NCI-H2196 treated with DMSO at 0.1 percent for 48 hours (cell line): ENCODE measurements around the gene EXOSC2.
"Not testable (repeated sequence)": the region's sequence is repeated elsewhere in the genome, so short reads cannot be mapped to it uniquely, and the experiment has no call there.

Experiments used
- DNase-seq: peaks from one replicate; lab custom pipeline; 2025; ENCODE audit not compliant: unreplicated experiment; lab: John Stamatoyannopoulos, UW

The EXOSC2 gene

DNA sequence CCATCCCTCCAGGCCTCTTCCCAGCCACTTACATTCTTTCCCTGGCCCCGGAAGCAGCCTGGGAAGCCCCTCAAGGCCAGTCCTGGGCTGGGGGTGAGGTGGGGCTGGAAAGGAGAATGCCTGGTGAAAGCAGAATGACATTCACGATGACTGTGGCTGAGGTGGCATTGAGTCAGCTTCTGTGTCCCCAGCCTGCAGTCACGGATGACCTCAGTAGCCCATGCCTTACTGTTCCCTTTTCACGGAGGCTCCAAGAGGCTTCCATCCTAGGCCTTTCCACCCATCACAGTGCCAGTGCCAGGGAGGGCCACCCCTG is 26.5 kb upstream of the EXOSC2 start:
- DNase-seq, result no peak

GRCh38 chr9:130668196-130668595 is 25.4 kb upstream of the EXOSC2 start:
- DNase-seq, result no peak

GRCh38 chr9:130668659-130669058 is 24.9 kb upstream of the EXOSC2 start:
- DNase-seq, result no peak

DNA sequence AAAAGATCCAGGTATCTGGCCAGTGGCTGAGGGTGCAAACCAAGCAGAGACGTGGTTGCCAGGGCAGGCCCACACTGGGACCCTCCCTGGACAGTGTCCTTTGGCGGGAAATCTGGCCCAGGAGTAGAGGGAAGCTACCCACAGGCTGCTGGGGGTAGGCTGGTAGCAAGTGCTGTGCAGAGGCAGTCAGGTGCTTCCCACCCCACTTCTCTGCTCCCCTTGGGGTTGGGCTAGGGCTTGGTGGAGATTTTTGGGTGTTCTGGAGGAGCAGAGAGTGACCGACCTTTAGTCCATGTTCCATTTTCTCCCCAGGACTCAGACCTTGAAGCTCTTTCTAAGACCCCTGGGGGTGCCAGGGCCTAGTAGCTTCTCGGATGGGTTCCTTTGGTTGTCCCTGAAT is 23.6 kb upstream of the EXOSC2 start:
- DNase-seq, result no peak

- no peak for DNase-seq
These were observed 22.9 kb upstream of the EXOSC2 start for GRCh38 chr9:130670644-130671043.

GRCh38 chr9:130672466-130672865 is 21.1 kb upstream of the EXOSC2 start:
- DNase-seq, result no peak

DNA sequence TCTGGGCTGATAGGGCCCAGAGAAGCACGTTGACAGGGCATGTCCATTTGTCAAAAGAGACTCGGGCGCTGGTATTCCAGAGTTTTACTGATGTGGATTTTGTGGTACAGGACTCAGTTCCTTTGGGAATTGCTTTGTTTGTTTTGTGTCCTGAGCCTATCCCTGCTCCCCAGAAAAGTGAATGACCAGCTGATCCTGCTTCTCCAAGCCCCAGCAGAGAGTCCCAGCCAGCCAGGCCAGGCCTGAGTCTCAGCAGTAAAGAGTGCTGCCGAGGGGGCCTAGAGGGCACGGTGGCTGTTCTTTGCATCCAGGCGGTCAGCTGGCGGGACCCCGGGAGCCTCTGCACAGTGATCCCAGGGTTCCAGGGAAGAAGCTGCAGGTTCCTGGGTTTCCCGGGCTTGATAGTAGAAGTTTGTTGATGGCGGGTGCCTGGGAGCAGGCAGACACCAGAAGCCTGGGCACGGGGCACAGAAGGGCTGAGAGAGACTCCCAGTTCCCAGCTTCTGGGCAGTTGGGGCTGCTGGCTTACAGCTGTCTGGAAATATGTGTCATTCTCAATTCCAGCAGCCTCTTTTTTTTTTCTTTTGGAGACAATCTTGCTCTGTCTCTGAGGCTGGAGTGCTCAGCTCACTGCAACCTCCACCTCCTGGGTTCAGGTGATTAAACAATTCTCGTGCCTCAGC is 20.5 kb upstream of the EXOSC2 start:
- DNase-seq, result no peak

- no peak for DNase-seq
These were observed 18.2 kb upstream of the EXOSC2 start for GRCh38 chr9:130675396-130675795.

GRCh38 chr9:130677252-130677651 is 16.3 kb upstream of the EXOSC2 start:
- DNase-seq, result no peak

DNA sequence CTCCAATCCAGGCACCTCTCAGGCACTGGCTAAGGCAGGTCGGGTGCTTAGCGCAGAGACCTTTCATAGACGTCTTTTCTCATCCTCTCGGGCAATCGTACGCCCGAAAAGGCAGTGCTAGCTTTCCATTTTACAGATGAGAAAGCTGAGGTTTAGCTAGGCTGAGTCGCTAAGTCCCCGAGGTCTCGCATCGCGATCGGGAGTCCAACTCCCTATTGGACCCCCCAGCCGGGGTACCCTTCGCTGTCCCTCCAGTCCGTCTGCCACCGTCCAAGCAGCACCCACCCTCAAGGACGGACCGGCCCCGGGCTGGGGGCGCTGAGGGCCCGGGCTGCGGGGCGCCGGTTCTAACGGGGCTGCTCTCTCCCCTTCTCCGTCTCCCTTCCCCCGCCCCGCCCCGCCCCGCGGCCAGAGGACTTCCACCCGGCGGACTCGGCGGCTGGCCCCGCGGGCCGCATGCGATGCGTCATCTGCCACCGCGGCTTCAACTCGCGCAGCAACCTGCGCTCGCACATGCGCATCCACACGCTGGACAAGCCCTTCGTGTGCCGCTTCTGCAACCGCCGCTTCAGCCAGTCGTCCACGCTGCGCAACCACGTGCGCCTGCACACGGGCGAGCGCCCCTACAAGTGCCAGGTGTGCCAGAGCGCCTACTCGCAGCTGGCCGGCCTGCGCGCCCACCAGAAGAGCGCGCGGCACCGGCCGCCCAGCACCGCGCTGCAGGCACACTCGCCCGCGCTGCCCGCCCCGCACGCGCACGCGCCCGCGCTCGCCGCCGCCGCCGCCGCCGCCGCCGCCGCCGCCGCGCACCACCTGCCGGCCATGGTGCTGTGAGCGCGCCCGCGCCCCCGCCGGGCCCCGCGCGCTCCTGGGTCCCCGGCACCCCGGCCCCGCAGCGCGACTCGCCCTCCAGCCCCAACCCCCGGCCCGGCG is 12.5 kb upstream of the EXOSC2 start:
- peak; percentile 75 for DNase-seq

DNA sequence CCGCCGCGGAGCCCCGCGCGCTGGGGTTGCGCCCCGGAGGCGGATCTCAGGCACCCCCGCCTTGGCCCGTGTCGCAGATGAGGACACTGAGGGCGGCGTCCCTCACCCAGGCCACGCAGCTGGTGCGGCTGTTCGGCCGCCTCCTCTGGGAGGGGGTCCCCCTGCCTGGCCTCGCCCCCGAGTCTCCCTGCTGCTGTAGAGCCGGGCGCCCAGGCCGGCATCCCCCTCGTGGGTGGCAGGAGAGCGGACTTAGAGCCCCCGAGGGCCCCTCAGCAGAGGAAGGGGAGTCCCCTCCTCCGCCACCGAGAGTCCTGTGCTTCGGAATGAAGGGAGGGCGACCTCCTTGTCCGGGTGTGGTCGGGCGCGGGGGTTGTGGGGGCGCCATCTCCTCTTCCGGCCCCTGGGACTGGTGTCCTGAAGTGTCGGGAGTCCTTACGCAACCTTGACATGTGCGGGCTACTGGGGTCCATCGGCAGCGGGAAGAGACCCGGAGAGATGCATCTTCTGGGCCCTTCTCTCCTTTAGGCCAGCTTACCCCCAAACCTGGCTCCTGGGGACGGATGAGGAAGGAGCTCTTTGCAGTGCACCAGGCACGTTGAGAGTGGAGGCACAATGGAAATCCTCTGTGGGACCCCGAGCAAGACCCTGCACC is 11.7 kb upstream of the EXOSC2 start:
- no peak for DNase-seq

- peak; percentile 77 for DNase-seq
These were observed 11.0 kb upstream of the EXOSC2 start for GRCh38 chr9:130682421-130683121.

GRCh38 chr9:130685104-130685503 is 8.5 kb upstream of the EXOSC2 start:
- DNase-seq, result no peak

- DNase-seq, result not testable (repeated sequence)
These were observed 7.6 kb upstream of the EXOSC2 start for GRCh38 chr9:130685945-130686344.

GRCh38 chr9:130687615-130688014 is 6.0 kb upstream of the EXOSC2 start:
- no peak for DNase-seq

GRCh38 chr9:130688072-130688471 is 5.5 kb upstream of the EXOSC2 start:
- DNase-seq, result no peak

DNA sequence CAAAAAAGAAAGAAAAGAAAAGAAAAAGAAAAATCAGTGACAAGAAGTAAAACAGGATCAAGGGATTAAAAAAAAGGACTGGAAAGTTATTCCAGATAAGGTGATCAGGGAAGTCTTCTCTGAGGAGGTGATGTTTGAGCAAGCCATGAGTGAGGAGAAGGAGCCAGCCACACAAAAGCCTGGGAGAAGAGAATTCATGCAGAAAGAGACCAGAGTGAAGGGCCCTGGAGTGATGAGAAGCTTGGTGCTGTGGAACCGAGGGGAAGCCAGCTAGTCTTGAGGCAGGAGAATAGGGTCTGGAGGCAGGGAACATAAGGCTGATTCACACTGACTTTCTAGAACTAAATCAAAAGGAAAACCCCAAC is 4.0 kb upstream of the EXOSC2 start:
- DNase-seq, result no peak

DNA sequence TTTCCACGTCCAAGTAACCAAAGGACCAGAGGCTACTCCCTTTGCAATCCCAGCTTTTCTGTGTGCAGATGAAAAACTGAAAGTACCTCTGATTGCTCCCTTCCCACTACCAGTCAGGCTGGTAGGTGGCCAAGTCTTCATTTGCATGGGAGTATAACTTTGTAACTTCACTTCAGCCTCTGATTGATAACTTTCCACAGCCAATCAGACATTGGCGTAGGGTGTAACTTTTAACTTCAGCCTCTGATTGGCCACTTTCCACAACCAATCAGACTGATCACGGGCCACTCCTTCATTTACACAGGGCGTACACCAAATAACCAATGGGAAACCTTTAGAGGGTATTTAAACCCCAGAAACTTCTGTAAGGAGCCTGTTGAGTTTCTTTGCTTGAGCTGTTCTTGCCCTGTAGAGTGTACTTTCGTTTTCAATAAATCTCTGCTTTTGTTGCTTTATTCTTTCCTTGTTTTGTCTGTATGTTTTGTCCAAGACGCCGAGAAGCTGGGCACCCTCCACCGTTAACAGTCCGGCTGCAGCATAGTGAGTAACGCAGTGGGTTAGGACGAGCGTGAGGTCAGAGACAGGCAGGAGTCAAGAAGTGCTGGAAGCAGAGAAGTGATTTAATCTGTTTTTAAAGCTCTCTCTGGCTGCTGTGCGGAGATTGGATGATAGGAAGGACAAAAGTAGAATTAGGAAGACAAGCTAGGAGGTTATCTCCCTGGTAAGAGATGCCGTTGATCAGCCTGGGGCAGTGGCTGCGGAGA is 3.5 kb upstream of the EXOSC2 start:
- peak; percentile 88 for DNase-seq

DNA sequence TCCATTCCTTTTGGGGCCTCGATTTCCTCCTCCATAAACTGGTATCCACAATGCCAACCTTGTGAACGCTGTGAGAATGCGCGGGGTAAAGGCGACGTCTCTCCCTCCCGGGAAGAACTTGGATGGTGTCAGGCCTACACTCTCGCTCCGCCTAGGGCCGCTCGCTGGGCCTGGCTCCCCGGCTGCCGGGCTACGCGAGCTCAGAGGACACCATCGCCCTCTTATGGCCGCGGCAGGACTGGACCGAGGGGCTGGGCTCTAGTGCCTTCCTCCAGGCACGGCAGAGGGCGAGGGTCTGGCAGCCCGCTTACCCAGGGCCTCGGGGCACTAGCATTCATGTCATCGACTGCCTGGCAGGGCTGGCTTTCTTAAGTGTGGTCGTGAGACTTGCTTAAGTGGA is 1.3 kb upstream of the EXOSC2 start:
- DNase-seq, result no peak

DNA sequence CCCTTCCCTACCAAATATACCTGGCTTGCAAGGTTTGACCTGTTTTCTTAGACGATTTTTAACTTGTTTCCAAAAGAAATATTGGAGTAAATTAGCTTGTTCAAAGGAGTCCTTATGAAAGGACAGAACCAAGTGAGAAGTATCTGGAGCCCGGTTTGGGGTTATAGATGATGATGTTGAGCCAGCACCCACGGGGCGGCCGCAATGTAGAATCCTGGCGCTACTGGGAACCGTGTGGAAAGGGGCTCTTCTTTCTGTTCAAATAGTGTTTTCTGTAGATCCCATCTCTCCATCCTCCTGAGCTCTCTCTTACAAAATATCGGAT is 517 bp upstream of the EXOSC2 start:
- DNase-seq, result no peak

- DNase-seq, result no peak
These were observed 625 bp downstream of the EXOSC2 start for GRCh38 chr9:130694205-130694604.
